ENCODE results near the gene ENOSF1.
"Not testable (repeated sequence)": the region's sequence is repeated elsewhere in the genome, so short reads cannot be mapped to it uniquely, and the experiment has no call there.

Gene ENOSF1, protein sequence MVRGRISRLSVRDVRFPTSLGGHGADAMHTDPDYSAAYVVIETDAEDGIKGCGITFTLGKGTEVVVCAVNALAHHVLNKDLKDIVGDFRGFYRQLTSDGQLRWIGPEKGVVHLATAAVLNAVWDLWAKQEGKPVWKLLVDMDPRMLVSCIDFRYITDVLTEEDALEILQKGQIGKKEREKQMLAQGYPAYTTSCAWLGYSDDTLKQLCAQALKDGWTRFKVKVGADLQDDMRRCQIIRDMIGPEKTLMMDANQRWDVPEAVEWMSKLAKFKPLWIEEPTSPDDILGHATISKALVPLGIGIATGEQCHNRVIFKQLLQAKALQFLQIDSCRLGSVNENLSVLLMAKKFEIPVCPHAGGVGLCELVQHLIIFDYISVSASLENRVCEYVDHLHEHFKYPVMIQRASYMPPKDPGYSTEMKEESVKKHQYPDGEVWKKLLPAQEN

DNA sequence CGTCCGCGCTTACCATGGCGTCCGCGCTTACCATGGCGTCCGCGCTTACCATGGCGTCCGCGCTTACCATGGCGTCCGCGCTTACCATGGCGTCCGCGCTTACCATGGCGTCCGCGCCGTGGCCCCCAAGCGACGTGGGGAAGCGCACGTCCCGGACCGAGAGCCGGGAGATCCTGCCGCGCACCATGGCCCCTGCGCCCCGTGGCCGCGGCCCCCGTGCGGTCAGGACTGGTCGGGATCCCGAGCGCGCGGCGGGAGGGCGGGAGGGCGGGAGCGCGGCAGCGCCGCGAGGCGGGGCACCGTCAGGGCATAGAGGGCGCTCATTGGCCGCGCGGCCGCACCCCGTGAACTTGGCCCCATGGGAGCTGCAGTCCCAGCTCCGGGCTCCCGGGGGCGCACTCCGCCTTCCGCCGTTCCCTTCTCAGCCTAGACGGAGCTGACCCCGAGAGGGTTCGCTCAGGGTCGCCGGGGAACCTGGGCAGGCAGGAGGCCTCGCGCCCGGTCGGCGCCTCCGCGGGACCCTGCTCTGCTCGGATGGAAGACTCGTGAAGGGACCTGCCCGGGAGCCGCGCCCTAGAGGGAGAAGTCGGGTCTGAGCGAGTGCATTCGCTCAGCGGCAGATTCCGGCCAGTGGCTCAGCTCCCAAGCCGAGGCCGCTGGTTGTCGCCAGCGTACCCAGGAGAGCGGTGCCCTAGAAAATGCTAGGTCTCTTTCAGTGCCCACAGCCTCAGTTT, at the start of gene ENOSF1:
ENOSF1 (minus strand) TSS at position 230 of the 734 bp plus-strand sequence; CDS start at position 187, 43 bp downstream.
- DNase-seq, result peak; percentile 91
- peak; percentile 84 for ATAC-seq

DNA sequence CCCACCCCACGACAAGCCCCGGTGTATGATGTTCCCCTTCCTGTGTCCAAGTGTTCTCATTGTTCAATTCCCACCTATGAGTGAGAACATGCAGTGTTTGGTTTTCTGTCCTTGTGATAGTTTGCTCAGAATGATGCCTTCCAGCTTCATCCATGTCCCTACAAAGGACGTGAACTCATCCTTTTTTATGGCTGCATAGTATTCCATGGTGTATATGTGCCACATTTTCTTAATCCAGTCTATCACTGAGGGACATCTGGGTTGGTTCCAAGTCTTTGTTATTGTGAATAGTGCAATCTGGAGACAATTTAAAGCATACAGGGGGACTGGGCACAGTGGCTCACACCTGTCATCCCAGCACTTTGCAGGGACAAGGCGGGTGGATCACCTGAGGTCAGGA, 47.4 kb upstream of the ENOSF1 start:
- ATAC-seq, DNase-seq: not testable (repeated sequence)

DNA sequence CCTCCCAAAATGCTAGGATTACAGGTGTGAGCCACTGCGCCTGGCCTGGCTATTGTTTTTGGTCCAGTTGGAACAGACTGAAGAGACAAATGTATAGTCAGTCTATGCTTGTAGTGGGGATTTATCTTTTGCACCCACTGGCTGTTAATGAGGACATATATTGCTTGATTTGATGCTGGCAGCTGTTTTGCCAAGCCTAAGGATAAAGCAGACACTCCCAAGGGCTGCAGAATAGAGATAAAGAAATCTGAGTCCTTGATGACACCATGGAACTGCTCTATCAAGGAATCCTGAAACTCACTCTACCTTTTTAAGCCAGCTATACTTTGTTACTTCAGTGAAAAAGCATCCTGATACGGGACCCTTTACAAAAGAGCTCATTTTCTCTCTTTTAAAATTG, 43.1 kb upstream of the ENOSF1 start:
- DNase-seq (no peak), ATAC-seq (no peak)

DNA sequence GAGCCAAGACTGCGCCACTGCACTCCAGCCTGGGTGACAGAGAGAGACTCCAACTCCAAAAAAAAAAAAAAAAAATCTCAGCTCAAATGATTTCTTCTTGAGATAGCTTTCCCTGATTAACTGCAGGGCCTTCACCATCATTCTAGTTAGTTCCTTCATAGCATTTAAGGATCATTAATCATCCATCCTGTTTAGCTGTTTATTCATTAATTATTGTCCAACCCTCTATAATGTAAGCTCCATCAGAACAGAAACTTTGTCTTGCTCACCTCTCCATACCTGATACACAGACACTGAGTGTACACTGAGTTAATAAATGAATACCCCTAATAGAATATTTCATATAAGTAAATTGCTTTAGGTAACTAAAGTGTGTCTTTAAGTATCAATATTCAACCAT, 42.2 kb upstream of the ENOSF1 start:
- no peak for DNase-seq
- no peak for ATAC-seq

DNA sequence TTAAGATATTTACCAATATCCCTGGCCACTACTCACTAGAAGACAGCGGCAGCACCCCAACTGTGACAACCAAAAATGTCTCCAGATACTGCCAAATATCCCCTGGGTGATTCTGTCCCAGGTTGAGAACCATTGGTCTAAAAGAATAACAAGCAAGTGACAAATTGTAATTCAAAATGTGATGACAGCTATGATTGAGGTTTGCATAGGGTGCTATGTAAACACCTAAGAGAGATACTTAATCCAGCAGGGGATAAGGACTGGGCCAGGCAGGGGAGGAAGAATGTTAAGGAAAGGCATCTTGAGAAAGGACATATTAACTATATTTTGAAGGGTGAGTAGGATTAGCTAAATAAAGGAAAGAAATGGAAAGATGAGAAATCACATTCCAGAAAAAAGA, 38.0 kb upstream of the ENOSF1 start:
- ATAC-seq (no peak), DNase-seq (no peak)

DNA sequence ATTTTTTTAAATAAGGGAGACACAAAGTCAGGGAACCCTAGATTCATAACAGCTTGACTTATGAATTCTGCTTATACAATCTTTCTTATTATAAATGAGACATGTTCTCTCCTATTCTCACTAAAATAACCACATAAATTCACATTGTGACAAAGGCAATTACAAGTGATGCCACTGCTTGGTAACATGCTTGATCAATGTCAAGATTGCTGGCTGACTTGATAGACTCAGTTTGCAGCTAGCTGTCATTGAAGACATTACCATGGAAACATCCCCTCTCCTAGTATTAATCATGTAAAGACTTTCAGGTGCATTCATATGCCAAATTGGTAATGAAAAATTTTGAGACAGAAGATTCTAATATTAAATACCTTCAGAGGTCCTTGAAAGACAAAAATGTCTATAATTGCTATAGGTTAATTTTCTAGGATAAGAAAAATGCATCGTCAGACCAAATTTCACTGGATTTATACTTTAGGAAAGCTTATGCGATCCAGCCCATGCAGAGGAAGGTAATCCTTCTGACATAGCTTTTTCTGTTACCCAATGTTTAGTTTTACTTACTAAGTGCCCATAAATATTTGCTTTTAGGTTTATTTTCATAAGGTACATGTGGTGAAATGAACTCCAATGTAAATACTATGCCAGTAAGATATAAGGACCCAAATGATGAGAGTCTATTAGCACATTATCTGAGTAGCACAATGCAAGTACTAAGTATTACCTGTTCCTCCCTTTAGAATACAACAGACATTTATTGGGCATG, 32.6 kb upstream of the ENOSF1 start:
- DNase-seq, result no peak

DNA sequence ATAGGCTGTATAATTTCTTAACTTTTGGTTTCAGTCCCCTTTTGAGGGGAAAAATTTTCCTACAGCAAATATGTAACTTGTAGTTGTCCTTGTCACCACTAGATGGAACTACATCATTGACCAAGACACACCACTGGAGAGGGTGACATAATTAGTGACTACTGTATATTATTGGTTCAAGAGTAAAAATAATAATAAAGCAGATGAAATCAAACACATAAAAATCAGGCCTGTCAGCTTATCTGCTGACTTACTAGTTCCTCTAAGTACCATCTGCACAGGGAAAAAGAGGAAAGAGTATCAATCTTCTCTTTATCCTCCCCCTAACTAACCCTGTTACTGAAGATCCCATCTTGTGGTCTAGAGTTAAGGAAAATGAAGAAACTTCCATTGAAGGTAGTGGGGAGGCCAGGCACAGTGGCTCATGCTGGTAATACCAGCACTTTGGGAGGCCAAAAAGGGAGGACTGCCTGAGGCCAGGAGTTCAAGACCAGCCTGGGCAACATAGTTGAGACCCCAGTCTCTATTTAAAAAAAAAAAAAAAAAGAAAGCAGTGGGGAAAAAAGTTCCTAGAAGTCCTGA, 29.6 kb upstream of the ENOSF1 start:
- peak; percentile 75 for ATAC-seq
- DNase-seq, result no peak

More for the DNA sequence above, 32.6 kb upstream of the ENOSF1 start:
- no peak for ATAC-seq

DNA sequence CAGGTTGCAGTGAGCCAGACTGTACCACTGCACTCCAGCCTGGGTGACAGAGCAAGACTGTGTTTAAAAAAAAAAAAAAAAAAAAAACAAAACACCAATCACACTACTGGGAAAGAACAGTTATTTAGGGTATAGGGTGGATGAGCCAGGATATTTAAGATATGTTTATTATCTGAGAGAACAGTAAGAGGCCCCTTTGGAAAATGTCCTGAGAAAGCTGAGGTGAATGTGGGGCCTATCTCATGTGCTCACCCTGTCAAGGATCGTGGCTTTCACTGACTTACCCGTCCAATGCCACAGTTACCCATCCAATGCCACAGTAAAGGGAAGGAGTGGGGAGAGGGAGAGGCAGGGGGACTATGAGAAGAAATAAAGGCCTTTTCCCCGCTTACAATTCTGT, 19.9 kb upstream of the ENOSF1 start:
- ATAC-seq (no peak), DNase-seq (no peak)

DNA sequence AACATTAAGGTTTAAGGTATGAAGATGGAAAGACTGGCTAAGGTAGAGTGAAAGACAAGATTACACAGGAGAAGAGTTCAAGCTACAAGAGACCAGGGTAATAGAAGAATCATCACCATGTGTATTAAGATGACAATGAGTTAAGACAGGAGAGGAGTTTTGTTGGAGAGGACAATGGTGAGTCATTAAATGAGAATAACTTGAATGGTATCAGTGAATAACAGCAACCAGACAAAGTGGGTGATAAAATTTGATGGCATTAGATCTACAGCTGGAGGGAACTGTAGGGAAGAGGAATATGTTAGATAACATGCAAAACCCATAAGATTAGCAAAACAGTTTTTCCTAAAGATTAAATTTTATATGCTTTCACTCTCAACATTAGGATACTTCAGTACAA, 18.8 kb upstream of the ENOSF1 start:
- DNase-seq (no peak), ATAC-seq (peak; percentile 40)

DNA sequence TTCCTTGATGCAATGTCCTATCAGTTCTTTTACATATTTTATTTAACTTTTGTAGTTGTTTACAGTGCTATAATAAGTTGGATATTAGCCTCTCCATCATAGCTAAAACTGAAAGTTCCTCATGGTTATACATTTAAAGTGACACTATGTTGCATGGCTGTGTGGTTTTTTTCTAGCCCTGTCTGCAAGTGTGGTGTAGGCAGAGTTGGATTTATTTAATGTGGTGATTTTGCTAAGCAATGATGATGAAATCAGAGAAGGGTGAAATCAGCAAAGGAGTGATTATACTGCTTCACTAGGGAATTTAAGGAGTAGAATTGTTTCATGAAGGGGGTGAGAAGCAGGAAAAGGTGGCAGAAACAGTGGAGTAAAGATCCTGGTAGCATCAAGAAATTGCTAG, 18.3 kb upstream of the ENOSF1 start:
- no peak for ATAC-seq
- no peak for DNase-seq

DNA sequence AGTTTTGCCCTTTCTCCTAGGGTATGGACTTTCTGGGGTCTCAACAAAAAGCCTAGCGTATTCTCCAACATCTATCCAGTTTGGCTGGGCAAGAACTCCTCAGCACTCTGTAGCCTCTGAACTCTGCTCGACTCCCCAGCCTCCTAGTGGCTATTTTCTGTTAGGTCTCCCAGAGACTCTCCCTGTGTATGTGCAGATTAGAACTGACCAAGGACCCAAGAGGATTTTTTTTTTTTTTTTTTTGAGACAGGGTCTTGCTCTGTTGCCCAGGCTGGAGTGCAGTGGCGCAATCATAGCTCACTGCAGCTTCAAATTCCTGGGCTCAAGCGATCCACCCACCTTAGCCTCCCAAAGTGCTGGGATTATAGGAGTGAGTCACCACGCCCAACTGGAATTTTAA, 17.7 kb upstream of the ENOSF1 start:
- not testable (repeated sequence) for DNase-seq
- peak; percentile 57 for ATAC-seq

DNA sequence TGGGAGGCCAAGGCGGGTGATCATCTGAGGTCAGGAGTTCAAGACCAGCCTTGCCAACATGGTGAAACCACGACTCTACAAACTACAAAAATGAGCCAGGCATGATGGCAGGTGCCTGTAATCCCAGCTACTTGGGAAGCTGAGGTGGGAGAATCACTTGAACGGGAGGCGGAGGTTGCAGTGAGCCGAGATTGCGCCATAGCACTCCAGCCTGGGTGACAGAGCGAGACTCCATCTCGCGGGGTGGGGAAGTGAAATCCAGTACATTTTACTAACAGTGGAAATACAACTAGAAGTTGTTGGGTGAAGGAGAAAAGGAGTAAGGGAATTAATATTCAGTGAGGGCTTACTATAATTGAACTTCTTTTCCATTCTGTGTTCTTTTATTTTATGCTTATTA, 13.2 kb upstream of the ENOSF1 start:
- DNase-seq, result no peak
- ATAC-seq, result no peak

DNA sequence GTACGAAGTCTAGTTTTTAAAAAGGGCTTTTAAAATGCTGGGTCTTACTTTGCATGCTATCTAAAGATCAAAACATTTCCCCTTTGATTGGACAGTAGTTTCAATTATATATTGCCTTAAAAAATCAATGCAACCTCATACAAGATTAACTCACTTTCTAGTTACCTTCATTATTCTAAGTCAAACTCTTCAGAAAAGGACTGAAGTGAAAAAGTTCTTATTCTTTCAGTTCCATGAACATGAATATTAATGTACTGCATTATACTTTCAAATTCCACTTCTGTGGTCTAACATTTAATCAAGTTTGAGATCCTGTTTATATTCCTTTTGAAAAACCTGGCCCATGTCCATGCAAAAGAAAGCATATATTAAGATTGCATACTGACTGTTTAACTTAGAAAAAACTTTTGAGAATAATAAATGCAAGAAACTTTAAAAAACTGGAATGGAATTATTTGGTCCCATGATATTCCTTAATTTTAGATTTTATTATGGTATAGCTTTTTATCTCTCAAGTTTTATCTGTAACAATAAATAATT, 11.2 kb upstream of the ENOSF1 start:
- DNase-seq, result no peak
- no peak for ATAC-seq

DNA sequence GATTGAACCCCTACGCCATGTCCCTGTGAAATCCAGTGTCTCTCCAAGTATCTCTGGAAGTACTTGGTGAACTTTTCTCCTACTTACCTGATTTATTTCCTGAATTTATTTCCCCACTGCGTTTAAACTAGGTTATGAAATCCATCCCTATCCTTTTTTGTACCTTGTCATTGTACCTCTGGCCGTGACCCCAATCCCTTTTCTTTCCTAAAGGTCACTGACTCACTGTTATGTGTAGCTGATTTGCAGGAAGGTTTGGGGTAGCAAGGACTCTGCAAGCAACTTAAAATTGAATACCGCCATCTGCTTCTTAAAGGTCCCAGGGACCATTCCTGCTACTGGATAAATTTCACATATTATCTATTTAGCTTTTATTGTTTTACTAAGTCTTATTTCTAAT, 4.6 kb upstream of the ENOSF1 start:
- ATAC-seq (no peak), DNase-seq (no peak)

DNA sequence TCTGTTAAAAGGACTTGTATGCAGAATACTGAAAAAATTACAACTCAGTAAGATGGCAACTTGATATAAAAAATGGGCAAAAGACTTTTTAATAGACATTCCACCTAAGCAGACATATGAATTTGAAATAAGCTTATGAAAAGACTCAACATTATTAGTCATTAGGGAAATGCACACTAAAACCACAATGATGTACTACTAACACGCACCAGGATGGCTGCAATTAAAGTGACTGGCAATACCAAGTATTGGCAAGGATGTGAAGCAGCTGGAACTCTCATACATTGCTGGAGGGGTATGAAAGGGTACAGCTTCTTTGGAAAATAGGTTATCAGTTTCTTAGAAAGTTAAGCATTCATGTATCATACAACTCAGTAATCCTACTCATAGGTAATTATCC, 3.2 kb upstream of the ENOSF1 start:
- ATAC-seq, result peak; percentile 53

DNA sequence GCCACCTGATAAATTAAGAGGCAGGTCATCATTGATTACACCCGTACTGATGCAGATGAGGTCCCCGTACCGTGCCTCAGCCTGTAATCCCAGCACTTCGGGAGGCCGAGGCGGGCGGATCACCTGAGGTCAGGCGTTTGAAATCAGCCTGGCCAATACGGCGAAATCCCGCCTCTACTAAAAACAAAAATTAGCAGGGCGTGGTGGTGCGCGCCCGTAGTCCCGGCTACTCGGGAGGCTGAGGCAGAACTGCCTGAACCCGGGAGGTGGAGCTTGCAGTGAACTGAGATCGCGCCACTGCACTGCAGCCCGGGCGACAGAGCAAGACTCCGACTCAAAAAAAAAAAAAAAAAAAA, 683 bp upstream of the ENOSF1 start:
- DNase-seq, result no peak
- no peak for ATAC-seq

More for the DNA sequence above, 3.2 kb upstream of the ENOSF1 start:
- no peak for DNase-seq

DNA sequence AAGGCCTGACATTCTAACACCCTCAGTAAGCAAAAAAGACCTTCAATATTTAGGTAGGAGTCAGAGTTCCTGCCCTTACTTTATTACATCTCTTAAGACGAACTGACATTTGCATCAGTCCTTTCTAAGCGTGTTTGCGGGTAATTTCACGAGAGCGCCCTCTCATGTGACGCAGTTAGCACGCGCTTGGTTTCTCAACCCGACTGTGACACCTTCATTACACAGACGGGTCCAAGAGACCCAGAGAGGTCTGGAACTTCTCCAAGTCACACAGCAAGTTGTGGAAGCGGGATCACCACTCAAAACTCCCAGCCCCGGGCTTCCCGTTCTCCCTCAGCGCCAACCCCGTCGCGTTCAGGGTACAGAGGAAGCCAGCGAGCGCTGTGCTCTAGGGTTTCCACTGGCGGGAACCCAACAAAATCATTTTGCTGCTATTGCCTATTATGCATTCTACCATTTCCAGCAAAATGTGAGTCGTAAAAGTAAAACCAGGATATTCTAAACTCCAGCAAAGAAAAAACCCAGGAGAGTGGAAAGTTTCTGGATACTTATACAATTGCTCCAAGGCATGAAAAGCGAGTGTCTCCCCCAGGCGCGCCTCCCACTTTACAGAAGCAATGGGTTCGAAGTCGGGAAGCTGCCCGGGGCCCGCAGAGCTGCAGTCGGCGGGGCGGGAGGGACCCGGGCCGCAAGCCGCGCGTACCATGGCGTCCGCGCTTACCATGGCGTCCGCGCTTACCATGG, 601 bp downstream of the ENOSF1 start:
- DNase-seq, result peak; percentile 70
- peak; percentile 51 for ATAC-seq

DNA sequence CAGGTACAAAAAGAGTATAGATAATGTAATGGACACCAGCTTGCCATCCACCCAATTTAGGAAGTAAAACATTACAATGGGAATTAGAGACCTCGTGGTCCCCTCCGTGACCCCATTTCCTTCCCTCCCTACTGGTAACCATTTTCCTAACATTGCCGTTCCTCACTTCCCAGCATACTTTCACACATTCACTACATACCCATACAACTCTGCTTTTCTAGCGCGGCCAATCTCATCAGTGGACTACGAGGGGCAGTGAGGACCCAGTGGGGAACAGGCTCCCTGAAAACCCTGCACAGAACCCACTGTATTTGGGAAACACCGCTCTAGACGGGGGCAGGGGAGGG, 1.1 kb downstream of the ENOSF1 start:
- DNase-seq, result no peak
- no peak for ATAC-seq

DNA sequence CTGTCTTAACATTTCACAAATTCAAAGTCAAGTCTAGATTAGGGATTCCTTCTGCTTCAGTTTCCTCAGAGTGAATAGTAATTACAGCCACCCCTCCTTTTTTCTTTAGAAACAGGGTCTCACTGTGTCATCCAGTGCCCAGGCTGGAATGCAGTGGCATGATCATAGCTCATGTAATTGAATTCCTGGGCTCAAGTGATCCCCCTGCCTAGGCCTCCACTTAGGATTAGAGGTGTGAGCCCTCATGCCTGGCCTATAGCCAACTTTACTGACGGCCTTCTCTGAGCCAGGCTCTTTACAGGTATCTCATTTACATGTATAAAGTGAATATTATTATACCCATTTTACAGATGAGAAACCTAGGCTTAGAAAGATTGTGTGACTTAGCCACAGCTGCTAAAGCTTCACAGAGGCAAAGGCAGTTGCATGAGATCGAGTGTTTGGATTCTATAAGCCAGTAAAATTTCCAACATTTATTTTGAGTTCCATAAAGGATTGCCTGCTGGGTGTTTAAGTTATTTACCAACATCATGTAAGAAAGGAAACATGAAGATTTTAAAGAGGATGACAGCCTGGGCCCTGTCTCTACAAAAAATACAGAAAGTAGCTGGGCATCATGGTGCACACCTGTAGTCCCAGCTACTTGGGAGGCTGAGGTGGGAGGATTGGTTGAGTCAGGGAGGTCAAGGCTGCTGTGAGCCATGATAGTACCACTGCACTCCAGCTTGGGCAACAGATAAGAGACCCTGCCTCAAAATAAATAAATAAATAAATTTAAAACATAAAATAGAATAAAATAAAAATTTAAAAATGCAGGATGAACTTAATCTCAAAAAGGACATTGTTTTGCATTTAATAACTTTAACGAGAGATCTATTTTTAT, 1.8 kb downstream of the ENOSF1 start:
- DNase-seq (no peak), ATAC-seq (no peak)

DNA sequence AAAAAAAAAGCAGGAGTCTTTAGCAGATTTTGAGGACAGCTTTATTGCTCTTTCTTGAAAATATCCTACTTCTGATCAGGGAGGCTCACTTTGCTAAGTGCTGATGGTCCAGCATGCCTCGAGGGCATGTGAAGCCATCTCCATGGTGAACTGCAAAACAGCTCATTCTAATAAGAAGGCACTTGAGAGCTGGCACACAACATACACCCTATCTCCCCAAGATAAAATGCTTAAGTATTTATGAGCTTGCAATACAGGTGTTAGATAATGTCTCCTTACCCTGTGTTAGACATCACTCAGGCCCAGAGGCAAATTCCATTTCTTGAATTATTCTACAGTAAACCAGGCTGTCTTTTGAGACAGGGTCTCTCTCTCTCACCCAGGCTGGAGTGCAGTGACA, 2.7 kb downstream of the ENOSF1 start:
- no peak for DNase-seq
- no peak for ATAC-seq

DNA sequence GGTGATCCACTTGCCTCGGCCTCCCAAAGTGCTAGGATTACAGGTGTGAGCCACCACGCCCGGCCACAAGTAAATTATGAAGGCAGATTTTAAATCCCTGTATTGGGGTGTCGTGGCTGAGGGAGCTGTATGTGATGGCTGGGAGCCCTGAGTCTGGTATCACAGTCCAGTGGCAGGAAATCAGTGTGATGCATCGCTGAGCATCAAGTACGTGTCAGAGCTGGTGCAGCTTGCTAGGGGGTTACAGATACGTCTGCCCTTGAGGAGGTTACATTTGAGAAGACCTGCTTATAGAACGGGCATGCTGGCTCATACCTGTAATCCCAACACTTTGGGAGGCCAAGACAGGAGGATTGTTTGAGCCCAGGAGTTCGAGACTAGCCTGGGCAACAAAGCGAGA, 4.3 kb downstream of the ENOSF1 start:
- no peak for DNase-seq

More for the DNA sequence above, 4.3 kb downstream of the ENOSF1 start:
- ATAC-seq, result no peak

Data from stimulated activated naive CD8-positive, alpha-beta T cell treated with anti-CD3 and anti-CD28 coated beads, Interleukin-15, Interleukin-2, amounts not matched to agents 100 U/mL and 50 U/mL, for 24 hours (primary cell).